GM18861 (cell line): ENCODE results near the gene SLC30A3.

ENCODE experiments used
- ATAC-seq: cut with Tn5 transposase; IDR thresholded peaks from one replicate; pipeline ENCODE4 v1.9.1; 2021; ENCODE audit not compliant: unreplicated experiment

Gene SLC30A3

GRCh38 chr2:27261241-27261925, 1.5 kb downstream of the SLC30A3 start:
- ATAC-seq: no peak

DNA sequence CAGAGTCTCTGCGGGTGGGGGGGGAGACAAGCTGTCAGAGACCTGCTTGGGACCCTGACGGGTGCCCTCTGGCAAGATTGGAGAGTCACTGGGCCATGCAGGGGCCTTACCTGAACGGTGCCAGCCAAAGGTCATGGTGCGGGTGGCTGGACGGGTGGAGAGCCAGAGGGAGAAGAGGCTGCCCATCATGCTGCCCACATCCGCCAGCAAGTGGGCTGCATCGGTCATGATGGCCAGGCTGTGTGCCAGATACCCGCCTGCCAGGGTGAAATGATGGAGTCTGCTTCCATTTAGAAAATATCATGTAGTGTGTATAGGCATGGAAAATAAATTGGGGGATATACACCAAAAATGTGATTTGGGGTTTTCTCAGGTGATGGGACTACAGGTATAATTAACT, 4.8 kb downstream of the SLC30A3 start:
- ATAC-seq: no peak

GRCh38 chr2:27256855-27257454, 5.9 kb downstream of the SLC30A3 start:
- no peak for ATAC-seq

DNA sequence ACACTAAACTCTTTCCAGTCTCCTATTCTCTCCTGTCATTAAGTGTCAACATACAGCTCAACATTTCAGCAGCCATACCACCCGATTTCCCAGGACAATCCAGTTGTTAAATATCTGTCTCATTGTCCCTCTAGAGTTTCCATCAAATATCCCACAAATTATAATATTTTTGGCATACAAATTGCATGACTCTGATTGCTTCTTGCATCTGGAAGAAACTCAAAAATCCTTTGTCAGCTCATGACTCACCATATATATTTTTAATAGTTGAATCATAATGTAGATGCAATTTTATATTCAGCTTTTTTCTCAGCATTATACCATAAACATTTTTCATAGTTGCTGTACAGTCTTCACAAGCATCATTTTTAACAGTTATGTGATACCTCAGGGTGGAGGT, 7.2 kb downstream of the SLC30A3 start:
- no peak for ATAC-seq

DNA sequence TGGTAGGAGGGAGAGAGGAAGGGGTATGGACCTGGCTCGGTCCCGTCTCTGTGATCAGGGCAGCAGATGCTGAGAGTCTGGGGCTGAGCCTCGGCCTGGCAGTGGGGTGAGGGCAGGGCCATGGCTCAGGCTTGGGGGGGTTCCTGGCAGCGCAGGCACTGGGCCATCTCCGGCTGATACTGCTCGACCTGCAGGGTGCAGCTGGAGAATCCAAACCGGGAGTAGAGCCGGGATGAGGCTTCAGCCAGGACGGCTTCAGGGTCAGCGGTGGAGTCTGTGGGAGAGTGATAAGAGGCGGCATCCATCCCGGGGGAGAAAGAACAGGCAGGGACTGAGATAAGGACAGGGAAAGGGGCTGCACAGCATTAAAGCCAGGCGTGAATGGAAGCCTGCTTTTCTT, 7.7 kb downstream of the SLC30A3 start:
- ATAC-seq: no peak

GRCh38 chr2:27251766-27252165, 11.1 kb downstream of the SLC30A3 start:
- ATAC-seq: no peak

GRCh38 chr2:27250652-27251379, 12.0 kb downstream of the SLC30A3 start:
- ATAC-seq: no peak

DNA sequence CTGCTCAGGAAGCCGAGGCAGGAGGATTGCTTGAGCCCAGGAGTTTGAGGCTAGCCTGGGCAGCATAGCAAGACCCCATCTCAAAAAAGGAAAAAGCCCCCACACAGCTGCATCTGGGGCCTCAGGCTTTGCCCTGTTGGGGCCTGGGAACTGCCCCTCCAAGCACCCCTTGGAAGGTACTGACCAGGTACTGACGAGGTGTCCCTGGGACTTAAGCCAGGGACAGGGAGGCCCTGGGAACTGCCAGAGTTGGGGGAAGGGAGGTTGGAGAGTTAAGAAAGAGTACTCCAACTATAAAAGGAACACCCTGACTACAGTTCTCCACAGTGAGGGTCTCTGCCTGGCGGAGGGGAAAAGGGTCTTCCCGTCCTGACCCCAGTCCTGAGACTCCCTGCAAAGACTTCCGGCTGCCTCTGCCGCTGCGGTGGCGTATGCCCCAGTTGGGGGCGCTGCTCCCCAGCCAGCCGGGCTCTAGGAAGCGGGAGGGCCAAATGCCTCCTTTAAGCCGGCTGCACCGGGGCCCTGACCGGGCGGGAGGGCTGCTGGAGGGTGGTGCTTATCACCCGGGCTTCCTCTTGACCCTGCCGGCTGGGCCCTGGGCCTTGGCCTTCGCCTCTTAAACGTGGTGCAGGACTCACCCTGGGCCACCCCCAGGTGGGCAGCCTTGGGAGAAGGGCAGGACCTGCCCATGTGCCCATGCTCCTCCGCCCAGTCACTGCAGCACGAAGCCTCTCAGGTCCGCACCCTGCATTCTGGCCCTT, 12.8 kb downstream of the SLC30A3 start:
- no peak for ATAC-seq

GRCh38 chr2:27249159-27249890, 13.5 kb downstream of the SLC30A3 start:
- ATAC-seq: no peak

DNA sequence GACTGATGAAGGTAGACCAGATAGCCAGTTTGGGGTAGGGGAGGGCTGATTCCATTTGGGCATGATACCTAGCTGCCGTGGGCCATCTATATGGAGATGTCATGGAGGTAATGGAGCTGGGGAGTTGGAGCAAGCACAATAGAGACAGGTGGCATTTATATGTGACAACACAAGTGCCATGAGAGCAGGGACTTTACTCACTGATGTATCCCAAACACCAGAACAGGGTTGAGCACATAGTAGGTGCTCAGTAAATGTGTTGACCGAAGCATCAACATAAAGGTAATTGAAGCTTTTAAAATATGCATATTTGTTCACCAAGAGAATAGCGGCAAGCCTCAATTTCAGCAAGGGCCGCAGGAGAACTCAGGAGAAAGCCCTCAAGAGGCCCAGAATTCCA, 15.0 kb downstream of the SLC30A3 start:
- no peak for ATAC-seq

GRCh38 chr2:27245626-27246025, 17.2 kb downstream of the SLC30A3 start:
- ATAC-seq: no peak

- no peak for ATAC-seq
Observed at GRCh38 chr2:27245116-27245515, 17.7 kb downstream of the SLC30A3 start.

DNA sequence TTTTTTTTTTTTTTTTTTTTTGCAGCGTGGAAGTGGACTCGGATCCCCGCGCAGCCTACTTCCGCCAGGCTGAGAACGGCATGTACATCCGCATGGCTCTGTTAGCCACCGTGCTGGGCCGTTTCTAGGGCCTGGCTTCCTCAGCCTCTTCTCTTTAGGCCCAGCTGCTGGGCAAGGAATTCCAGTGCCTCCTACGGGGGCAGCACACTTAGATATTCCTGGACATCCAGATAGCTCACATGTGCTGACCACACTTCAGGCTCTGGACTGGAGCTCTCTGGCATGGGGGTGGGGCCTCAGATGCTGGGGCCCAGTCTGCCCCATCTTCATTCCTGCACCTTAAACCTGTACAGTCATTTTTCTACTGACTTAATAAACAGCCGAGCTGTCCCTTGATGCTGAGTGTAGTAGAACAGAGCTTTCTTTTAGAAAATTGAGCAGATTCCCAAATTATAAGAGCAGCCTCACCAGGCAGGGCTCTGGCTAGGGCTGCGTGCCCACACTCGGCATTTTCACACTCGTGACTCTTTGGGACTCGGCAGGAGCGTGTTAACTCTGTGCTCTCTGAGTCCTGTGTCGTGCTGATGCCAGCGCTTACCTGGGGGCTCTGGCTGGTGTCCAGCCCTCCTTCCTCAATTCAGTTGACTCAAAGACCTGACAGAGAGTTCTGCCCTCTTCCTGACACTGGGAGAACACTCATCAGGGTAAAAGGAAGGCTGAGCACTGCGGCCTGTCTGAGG, 19.3 kb downstream of the SLC30A3 start:
- no peak for ATAC-seq

DNA sequence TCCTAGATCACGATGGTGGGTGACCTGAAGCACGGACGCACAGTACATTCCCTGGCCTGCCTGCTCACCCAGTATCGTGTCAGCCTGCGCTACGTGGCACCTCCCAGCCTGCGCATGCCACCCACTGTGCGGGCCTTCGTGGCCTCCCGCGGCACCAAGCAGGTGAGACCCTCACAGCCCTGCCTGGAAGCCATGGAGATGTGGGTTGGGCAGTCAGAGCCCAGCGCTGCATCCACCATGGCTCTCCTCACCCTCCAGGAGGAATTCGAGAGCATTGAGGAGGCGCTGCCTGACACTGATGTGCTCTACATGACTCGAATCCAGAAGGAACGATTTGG, 20.3 kb downstream of the SLC30A3 start:
- no peak for ATAC-seq

DNA sequence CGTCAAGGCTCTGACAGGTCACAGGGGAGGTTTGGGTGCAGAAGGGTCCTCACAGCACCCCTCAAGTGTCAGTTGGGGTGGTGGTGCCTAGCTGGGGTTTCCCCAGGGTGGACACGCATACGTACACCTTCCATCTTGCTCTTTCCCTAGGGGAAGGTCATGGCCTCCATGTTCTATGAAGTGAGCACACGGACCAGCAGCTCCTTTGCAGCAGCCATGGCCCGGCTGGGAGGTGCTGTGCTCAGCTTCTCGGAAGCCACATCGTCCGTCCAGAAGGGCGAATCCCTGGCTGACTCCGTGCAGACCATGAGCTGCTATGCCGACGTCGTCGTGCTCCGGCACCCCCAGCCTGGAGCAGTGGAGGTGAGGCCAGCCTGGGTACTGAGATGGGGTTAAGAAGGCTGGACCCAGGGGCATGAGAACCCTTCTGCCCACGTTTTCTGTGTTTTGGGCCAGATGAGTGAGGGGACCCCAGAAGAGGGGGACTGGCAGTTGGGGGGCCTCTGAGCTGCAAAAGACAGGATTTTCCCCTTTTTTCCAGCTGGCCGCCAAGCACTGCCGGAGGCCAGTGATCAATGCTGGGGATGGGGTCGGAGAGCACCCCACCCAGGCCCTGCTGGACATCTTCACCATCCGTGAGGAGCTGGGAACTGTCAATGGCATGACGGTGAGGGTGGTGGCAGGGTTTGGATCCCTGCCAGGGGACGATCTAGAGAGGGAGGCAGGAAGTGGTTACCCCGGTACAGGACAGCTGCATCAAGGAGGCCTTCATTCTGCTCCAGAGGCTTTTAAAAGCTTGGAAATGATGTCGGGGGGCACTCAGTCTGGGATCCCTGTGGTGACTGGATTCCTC, 20.9 kb downstream of the SLC30A3 start:
- ATAC-seq: no peak

DNA sequence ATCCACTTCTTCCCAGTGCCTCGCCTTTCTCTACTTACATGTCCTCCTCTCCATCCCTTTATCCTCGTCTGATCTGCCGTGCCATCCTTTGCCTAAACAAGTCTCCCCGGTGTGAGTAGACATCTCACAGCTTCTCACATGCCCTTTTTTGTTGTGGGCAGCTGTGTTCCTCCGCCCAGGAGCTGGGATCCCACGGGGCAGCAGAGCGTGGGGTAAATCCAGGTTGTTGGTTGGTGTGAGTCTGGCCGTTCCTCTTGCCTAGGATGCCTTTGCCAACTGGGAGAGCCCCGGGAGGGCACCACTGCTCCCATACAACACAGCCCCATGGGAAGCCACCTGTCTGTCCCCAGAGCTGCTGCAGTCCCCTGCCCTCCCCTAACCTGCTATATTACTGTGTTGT, 22.4 kb downstream of the SLC30A3 start:
- ATAC-seq: no peak

GRCh38 chr2:27238976-27239375, 23.9 kb downstream of the SLC30A3 start:
- no peak for ATAC-seq

DNA sequence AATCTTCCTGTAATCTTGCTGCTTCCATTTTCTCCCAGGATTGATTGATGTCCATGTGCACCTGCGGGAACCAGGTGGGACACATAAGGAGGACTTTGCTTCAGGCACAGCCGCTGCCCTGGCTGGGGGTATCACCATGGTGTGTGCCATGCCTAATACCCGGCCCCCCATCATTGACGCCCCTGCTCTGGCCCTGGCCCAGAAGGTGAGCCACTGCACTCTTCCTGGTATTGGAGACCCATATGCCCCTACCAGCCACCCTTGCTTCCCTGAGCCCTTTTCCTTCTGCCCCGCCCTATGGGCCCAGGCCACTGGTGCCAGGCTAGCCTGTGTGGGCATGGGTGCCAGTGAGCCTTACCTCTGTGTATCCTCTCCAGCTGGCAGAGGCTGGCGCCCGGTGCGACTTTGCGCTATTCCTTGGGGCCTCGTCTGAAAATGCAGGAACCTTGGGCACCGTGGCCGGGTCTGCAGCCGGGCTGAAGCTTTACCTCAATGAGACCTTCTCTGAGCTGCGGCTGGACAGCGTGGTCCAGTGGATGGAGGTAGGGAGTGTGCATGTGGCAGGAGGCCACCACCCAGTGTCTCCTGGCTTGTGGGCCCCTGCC, 25.4 kb downstream of the SLC30A3 start:
- no peak for ATAC-seq

GRCh38 chr2:27236626-27237025, 26.2 kb downstream of the SLC30A3 start:
- ATAC-seq: no peak
